Measurements from ENCODE around the gene CBS.
"Not testable (repeated sequence)": the region's sequence is repeated elsewhere in the genome, so short reads cannot be mapped to it uniquely, and the experiment has no call there.

The CBS gene

DNA sequence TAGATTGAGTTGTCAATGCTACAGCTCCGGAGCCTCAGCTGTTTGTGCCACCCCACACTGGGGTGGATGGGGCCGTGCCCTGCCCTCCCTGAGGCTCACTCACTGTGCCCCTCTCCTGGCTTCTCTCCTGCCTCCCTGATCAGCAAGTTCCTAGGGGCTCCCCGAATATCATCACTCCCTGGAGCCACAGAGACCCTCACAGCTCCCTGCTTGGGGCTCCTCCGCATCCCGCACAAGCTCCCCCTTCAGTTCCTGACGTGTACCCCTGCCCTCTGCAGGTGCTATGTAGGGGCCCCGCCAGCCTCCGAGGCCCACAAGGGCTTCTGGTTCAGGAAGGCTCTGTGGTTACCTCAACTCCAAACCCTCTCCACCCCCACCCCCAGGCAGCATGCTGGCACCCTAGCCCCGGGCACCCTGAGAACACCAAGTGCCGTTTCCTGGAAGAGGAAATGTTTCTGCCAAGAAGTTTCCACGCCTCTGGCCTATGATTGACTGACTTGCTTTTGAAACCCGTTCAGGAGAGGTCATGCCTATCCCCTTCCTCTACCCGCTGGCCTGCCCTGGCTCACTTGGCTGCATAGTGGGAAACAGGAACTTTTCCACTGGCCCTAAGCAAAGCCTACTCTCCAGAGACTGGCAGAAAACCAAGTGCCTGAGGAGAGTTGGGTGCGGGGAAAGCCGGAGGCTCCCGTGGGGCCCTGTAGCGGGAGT, 30.3 kb downstream of the CBS start:
- H3K4me1 ChIP-seq (ENCODE audit: control extremely low read depth in 1 of 4, control insufficient read depth in 4 of 4, insufficient read depth in 4 of 4, low read length in 3 of 4); POLR2A ChIA-PET; H3K36me3 ChIP-seq (ENCODE audit: control insufficient read depth in 4 of 4, insufficient read depth in 4 of 4, low read length in 3 of 4); H3K9me3 ChIP-seq (ENCODE audit: control extremely low read depth in 1 of 5, control insufficient read depth in 4 of 5, insufficient read depth in 2 of 5, low read depth in 1 of 5, low read length in 4 of 5); CTCF ChIA-PET; H3K27me3 ChIP-seq (replicated peaks in 2 of 5; ENCODE audit: control insufficient read depth in 4 of 5, insufficient read depth in 5 of 5, low read length in 4 of 5); H3K4me3 ChIP-seq (ENCODE audit: control insufficient read depth in 1 of 7, extremely low read depth in 1 of 7, insufficient read depth in 4 of 7, low read depth in 2 of 7, low read length in 6 of 7); H3K27ac ChIP-seq (ENCODE audit: insufficient read depth in 1 of 2, low read depth in 1 of 2, low read length in 2 of 2, poor library complexity in 1 of 2, severe bottlenecking in 2 of 2): not testable (repeated sequence)
- 20% methylated on average over 2 of the region's 17 CpGs for WGBS (ENCODE audit: insufficient coverage)
- DNase-seq: peak in 1 of 3 donors; percentile 21

DNA sequence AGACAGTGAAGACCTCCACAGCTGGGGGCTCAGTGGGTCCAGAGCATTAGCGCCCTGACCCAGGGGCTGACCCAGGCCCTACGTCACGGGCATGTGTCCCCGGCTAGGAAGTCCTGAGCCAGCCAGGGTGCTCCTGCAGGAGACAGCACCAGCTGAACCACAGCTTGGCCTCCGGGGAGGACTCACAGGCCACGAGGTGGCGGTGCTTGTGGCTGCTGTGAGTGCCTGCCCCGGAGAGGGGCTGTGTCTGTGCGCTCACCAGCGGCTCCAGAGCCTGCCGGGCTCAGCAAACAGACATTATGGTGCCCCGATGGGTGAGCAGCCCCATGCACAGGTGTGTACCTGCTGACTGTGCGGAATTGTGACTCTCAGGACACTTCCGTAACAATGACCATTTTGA, 31.1 kb downstream of the CBS start:
- H3K27me3 ChIP-seq (replicated peaks in 2 of 5; ENCODE audit: control insufficient read depth in 4 of 5, insufficient read depth in 5 of 5, low read length in 4 of 5); H3K36me3 ChIP-seq (ENCODE audit: control insufficient read depth in 4 of 4, insufficient read depth in 4 of 4, low read length in 3 of 4); H3K4me1 ChIP-seq (ENCODE audit: control extremely low read depth in 1 of 4, control insufficient read depth in 4 of 4, insufficient read depth in 4 of 4, low read length in 3 of 4); H3K27ac ChIP-seq (ENCODE audit: insufficient read depth in 1 of 2, low read depth in 1 of 2, low read length in 2 of 2, poor library complexity in 1 of 2, severe bottlenecking in 2 of 2); POLR2A ChIA-PET; CTCF ChIA-PET; DNase-seq; H3K4me3 ChIP-seq (ENCODE audit: control insufficient read depth in 1 of 7, extremely low read depth in 1 of 7, insufficient read depth in 4 of 7, low read depth in 2 of 7, low read length in 6 of 7); H3K9me3 ChIP-seq (ENCODE audit: control extremely low read depth in 1 of 5, control insufficient read depth in 4 of 5, insufficient read depth in 2 of 5, low read depth in 1 of 5, low read length in 4 of 5): not testable (repeated sequence)
- WGBS (ENCODE audit: insufficient coverage): 91% methylated on average over 4 of the region's 14 CpGs

DNA sequence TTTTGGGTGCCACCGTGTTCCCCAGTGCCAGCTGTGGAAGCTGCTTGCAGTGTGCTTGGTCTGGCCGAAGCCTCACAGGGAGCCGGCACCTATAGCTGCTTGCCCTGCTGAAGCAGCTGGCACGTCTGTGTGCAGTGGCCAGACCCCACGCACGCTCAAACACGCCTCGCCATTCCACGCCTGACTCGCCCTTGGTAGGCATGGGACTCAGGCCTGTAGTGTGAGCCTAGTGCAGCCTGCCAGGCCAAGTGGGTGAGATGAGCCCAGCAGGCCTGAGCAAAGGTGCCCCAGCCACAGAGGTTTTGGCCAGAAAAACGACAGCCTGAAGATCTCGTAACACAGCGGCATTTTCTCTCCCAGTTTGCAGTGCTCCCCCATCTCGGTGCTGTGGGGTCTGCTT, 32.3 kb downstream of the CBS start:
- H3K4me3 ChIP-seq (ENCODE audit: control insufficient read depth in 1 of 7, extremely low read depth in 1 of 7, insufficient read depth in 4 of 7, low read depth in 2 of 7, low read length in 6 of 7); POLR2A ChIA-PET; CTCF ChIA-PET; H3K27ac ChIP-seq (ENCODE audit: insufficient read depth in 1 of 2, low read depth in 1 of 2, low read length in 2 of 2, poor library complexity in 1 of 2, severe bottlenecking in 2 of 2); H3K9me3 ChIP-seq (ENCODE audit: control extremely low read depth in 1 of 5, control insufficient read depth in 4 of 5, insufficient read depth in 2 of 5, low read depth in 1 of 5, low read length in 4 of 5); DNase-seq; H3K27me3 ChIP-seq (replicated peaks in 2 of 5; ENCODE audit: control insufficient read depth in 4 of 5, insufficient read depth in 5 of 5, low read length in 4 of 5); H3K36me3 ChIP-seq (ENCODE audit: control insufficient read depth in 4 of 4, insufficient read depth in 4 of 4, low read length in 3 of 4); H3K4me1 ChIP-seq (ENCODE audit: control extremely low read depth in 1 of 4, control insufficient read depth in 4 of 4, insufficient read depth in 4 of 4, low read length in 3 of 4): not testable (repeated sequence)
- 98% methylated on average over 11 of the region's 14 CpGs for WGBS (ENCODE audit: insufficient coverage)

DNA sequence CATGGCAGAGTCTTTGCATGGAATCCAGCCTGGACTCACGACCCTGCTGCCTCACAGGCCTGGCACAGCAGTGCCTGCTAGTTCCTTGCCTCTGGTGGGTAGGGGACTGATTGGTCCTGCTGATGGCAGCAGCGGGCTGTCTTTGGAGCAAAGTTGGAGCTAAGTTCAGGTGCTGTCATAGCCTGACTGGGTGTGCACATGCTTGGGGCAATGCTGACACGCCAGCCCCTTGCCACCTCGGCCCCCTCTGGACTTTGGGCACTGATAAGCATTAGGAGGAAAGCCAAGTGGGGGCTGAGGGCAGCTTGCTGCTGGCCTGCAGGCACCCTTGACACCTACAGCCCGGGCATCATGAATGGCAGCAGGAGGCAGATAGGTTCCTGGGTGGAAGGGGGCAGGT, 33.5 kb downstream of the CBS start:
- H3K4me3 ChIP-seq (ENCODE audit: control insufficient read depth in 1 of 7, extremely low read depth in 1 of 7, insufficient read depth in 4 of 7, low read depth in 2 of 7, low read length in 6 of 7); CTCF ChIA-PET; H3K9me3 ChIP-seq (ENCODE audit: control extremely low read depth in 1 of 5, control insufficient read depth in 4 of 5, insufficient read depth in 2 of 5, low read depth in 1 of 5, low read length in 4 of 5); H3K27me3 ChIP-seq (replicated peaks in 2 of 5; ENCODE audit: control insufficient read depth in 4 of 5, insufficient read depth in 5 of 5, low read length in 4 of 5); H3K4me1 ChIP-seq (ENCODE audit: control extremely low read depth in 1 of 4, control insufficient read depth in 4 of 4, insufficient read depth in 4 of 4, low read length in 3 of 4); POLR2A ChIA-PET; DNase-seq; H3K27ac ChIP-seq (ENCODE audit: insufficient read depth in 1 of 2, low read depth in 1 of 2, low read length in 2 of 2, poor library complexity in 1 of 2, severe bottlenecking in 2 of 2); H3K36me3 ChIP-seq (ENCODE audit: control insufficient read depth in 4 of 4, insufficient read depth in 4 of 4, low read length in 3 of 4): not testable (repeated sequence)
- WGBS (ENCODE audit: insufficient coverage): 100% methylated on average over 2 of the region's 5 CpGs

DNA sequence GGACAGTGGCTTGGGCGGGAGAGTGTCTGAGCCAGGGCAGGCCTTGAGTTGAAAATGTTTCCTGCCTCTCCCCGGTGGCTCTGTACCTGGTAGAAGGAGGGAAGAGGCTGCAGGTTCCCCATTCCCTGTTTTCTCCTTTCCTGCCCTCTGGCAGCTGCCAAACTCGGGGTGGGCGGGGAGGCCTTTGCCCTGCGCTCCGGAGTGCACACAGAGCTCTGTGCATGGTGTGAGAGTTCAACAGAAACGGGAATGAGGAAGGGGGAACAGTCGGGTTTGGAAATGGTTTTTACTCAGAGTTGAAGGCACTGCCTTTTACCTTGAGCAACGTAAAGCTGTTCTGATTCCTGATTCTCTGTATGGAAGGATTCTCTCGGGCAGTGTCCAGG, 37.0 kb downstream of the CBS start:
- H3K4me1 ChIP-seq (ENCODE audit: control extremely low read depth in 1 of 4, control insufficient read depth in 4 of 4, insufficient read depth in 4 of 4, low read length in 3 of 4); H3K4me3 ChIP-seq (ENCODE audit: control insufficient read depth in 1 of 7, extremely low read depth in 1 of 7, insufficient read depth in 4 of 7, low read depth in 2 of 7, low read length in 6 of 7); H3K9me3 ChIP-seq (ENCODE audit: control extremely low read depth in 1 of 5, control insufficient read depth in 4 of 5, insufficient read depth in 2 of 5, low read depth in 1 of 5, low read length in 4 of 5); H3K27me3 ChIP-seq (replicated peaks in 2 of 5; ENCODE audit: control insufficient read depth in 4 of 5, insufficient read depth in 5 of 5, low read length in 4 of 5); H3K27ac ChIP-seq (ENCODE audit: insufficient read depth in 1 of 2, low read depth in 1 of 2, low read length in 2 of 2, poor library complexity in 1 of 2, severe bottlenecking in 2 of 2); CTCF ChIA-PET; POLR2A ChIA-PET; H3K36me3 ChIP-seq (ENCODE audit: control insufficient read depth in 4 of 4, insufficient read depth in 4 of 4, low read length in 3 of 4); DNase-seq: not testable (repeated sequence)
- no CpG with 5 or more reads among the region's 10 CpGs for WGBS (ENCODE audit: insufficient coverage)

DNA sequence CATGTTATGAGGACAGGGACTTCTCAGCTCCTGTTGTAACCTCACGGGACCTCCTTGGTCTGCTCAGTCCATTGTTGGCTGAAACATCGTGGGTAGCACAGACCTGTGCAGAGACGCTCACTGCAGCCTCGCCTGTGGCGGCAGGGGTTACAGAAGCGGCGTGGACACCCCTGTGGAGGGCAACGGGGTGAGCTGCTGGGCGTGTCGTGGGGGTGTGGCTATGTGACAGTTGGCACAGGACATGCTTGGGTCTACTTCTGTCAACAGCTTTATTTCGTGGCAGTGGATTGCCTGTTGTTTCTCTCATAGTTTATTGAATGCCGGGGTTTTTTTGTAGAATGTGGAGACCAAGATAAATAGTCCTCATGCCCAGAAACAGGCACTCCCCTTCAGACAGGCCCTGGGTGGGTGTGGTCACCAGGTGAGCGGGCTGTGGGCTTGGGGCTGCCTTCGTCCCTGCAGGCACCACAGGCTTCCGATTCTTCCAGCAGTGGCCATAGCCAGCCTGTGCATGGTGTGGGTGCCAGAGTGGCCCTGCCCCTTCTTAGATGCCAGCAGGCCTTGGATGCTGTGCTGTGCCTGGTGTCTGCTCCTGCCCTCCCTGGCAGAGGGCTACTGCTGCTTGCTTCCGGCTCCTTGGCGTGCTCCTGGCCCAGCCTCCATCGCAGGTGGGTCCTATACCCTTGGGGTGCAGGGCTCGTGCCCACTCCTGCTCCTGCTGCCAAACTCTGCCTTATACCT, 37.5 kb downstream of the CBS start:
- H3K27ac ChIP-seq (ENCODE audit: insufficient read depth in 1 of 2, low read depth in 1 of 2, low read length in 2 of 2, poor library complexity in 1 of 2, severe bottlenecking in 2 of 2); H3K4me3 ChIP-seq (ENCODE audit: control insufficient read depth in 1 of 7, extremely low read depth in 1 of 7, insufficient read depth in 4 of 7, low read depth in 2 of 7, low read length in 6 of 7); DNase-seq; H3K27me3 ChIP-seq (replicated peaks in 2 of 5; ENCODE audit: control insufficient read depth in 4 of 5, insufficient read depth in 5 of 5, low read length in 4 of 5); POLR2A ChIA-PET; H3K9me3 ChIP-seq (ENCODE audit: control extremely low read depth in 1 of 5, control insufficient read depth in 4 of 5, insufficient read depth in 2 of 5, low read depth in 1 of 5, low read length in 4 of 5); H3K36me3 ChIP-seq (ENCODE audit: control insufficient read depth in 4 of 4, insufficient read depth in 4 of 4, low read length in 3 of 4); H3K4me1 ChIP-seq (ENCODE audit: control extremely low read depth in 1 of 4, control insufficient read depth in 4 of 4, insufficient read depth in 4 of 4, low read length in 3 of 4); CTCF ChIA-PET: not testable (repeated sequence)
- 93% methylated on average over 8 of the region's 19 CpGs for WGBS (ENCODE audit: insufficient coverage)

DNA sequence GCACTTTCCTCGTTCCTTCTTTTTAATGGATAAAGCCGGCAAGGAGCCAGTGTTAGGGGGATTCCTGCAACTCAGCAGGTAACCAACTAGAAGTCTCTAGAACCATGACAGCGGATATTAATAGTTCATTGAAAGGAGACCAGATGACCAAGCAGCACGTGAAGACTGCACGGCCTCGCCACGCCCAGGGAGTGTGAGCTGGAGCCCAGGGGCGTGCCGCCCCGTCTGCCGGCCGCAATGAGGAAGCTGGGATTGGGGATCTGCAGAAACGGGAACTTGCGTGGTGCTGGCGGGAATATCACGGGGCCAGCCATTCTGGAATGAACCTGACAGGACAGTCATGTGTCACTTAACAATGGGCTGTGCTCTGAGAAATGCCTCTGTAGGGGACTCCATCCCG, 38.7 kb downstream of the CBS start:
- DNase-seq: not testable (repeated sequence)

More for the DNA sequence above, 38.7 kb downstream of the CBS start:
- H3K27ac ChIP-seq (ENCODE audit: insufficient read depth in 1 of 2, low read depth in 1 of 2, low read length in 2 of 2, poor library complexity in 1 of 2, severe bottlenecking in 2 of 2); H3K4me1 ChIP-seq (ENCODE audit: control extremely low read depth in 1 of 4, control insufficient read depth in 4 of 4, insufficient read depth in 4 of 4, low read length in 3 of 4); H3K27me3 ChIP-seq (replicated peaks in 2 of 5; ENCODE audit: control insufficient read depth in 4 of 5, insufficient read depth in 5 of 5, low read length in 4 of 5); CTCF ChIA-PET; H3K9me3 ChIP-seq (ENCODE audit: control extremely low read depth in 1 of 5, control insufficient read depth in 4 of 5, insufficient read depth in 2 of 5, low read depth in 1 of 5, low read length in 4 of 5); POLR2A ChIA-PET; H3K4me3 ChIP-seq (ENCODE audit: control insufficient read depth in 1 of 7, extremely low read depth in 1 of 7, insufficient read depth in 4 of 7, low read depth in 2 of 7, low read length in 6 of 7): not testable (repeated sequence)
- WGBS (ENCODE audit: insufficient coverage): no CpG with 5 or more reads among the region's 17 CpGs
- peaks cover 0 to 14% (median 5%) of the 10 kb centered on the region in 4 experiments for H3K36me3 ChIP-seq (ENCODE audit: control insufficient read depth in 4 of 4, insufficient read depth in 4 of 4, low read length in 3 of 4)
